Measurements from ENCODE around the gene DUSP12.

DNA sequence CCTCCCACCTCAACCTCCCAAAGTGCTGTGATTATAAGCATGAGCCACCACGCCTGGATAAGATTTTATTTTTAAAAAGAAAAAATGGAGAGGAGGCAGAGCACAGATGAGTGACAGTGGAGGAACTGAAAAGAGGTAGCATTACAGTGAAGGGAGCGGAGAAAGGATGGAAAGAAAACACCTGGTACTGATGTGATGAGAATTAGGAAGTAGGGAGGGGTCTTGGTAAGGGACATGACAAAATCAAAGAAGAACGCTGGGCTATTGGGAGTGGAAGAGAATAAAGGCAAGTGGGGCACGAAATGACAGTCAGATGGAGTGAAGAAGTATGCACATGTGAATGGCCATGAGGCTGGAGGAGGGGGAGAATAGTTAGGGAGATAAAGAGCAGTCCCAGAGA, 40.2 kb upstream of the DUSP12 start:
- TF ChIP-seq, protein P1, sequence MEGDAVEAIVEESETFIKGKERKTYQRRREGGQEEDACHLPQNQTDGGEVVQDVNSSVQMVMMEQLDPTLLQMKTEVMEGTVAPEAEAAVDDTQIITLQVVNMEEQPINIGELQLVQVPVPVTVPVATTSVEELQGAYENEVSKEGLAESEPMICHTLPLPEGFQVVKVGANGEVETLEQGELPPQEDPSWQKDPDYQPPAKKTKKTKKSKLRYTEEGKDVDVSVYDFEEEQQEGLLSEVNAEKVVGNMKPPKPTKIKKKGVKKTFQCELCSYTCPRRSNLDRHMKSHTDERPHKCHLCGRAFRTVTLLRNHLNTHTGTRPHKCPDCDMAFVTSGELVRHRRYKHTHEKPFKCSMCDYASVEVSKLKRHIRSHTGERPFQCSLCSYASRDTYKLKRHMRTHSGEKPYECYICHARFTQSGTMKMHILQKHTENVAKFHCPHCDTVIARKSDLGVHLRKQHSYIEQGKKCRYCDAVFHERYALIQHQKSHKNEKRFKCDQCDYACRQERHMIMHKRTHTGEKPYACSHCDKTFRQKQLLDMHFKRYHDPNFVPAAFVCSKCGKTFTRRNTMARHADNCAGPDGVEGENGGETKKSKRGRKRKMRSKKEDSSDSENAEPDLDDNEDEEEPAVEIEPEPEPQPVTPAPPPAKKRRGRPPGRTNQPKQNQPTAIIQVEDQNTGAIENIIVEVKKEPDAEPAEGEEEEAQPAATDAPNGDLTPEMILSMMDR (IDR thresholded peaks at IDR 0.05 in 2 of 3, conservative IDR thresholded peaks at IDR 0.05 in 1 of 3; ENCODE audit: borderline replicate concordance in 1 of 3, insufficient read depth in 1 of 3, low read depth in 2 of 3, low read length in 2 of 3), result no peak
- TF ChIP-seq POLR2A (IDR thresholded peaks at IDR 0.05; ENCODE audit: borderline replicate concordance, extremely low read depth, insufficient read depth, insufficient read length), result no peak
- TF ChIP-seq, protein P2, sequence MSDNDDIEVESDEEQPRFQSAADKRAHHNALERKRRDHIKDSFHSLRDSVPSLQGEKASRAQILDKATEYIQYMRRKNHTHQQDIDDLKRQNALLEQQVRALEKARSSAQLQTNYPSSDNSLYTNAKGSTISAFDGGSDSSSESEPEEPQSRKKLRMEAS (IDR thresholded peaks at IDR 0.05), result no peak
- TF ChIP-seq JUND (IDR thresholded peaks at IDR 0.05), result no peak
- TF ChIP-seq POLR2AphosphoS5 (IDR thresholded peaks at IDR 0.05; ENCODE audit: low read depth, low read length), result no peak
- TF ChIP-seq FOSL1 (IDR thresholded peaks at IDR 0.05; ENCODE audit: low read depth), result no peak
- no peak for TF ChIP-seq RAD21 (IDR thresholded peaks at IDR 0.05; ENCODE audit: low read depth)
- TF ChIP-seq EZH2 (IDR thresholded peaks at IDR 0.05), result no peak
- TF ChIP-seq CEBPB (IDR thresholded peaks at IDR 0.05; ENCODE audit: low read depth), result no peak
- TF ChIP-seq, protein P3, sequence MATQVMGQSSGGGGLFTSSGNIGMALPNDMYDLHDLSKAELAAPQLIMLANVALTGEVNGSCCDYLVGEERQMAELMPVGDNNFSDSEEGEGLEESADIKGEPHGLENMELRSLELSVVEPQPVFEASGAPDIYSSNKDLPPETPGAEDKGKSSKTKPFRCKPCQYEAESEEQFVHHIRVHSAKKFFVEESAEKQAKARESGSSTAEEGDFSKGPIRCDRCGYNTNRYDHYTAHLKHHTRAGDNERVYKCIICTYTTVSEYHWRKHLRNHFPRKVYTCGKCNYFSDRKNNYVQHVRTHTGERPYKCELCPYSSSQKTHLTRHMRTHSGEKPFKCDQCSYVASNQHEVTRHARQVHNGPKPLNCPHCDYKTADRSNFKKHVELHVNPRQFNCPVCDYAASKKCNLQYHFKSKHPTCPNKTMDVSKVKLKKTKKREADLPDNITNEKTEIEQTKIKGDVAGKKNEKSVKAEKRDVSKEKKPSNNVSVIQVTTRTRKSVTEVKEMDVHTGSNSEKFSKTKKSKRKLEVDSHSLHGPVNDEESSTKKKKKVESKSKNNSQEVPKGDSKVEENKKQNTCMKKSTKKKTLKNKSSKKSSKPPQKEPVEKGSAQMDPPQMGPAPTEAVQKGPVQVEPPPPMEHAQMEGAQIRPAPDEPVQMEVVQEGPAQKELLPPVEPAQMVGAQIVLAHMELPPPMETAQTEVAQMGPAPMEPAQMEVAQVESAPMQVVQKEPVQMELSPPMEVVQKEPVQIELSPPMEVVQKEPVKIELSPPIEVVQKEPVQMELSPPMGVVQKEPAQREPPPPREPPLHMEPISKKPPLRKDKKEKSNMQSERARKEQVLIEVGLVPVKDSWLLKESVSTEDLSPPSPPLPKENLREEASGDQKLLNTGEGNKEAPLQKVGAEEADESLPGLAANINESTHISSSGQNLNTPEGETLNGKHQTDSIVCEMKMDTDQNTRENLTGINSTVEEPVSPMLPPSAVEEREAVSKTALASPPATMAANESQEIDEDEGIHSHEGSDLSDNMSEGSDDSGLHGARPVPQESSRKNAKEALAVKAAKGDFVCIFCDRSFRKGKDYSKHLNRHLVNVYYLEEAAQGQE (IDR thresholded peaks at IDR 0.05; ENCODE audit: low read depth), result no peak
- TF ChIP-seq SIN3A (IDR thresholded peaks at IDR 0.05; ENCODE audit: low read depth), result no peak
- no peak for TF ChIP-seq EGR1 (IDR thresholded peaks at IDR 0.05; ENCODE audit: low read depth)

Data from HCT116 (cell line).